Muscle of leg (tissue), 11 donors: ENCODE data around the gene PHF21B. TPM values are rescaled to one million over a fixed set of nuclear protein-coding genes. Genes with fewer than 3 reads are reported as not detected.

Source experiments
- DNase-seq: peaks from one replicate; pipeline ENCODE4 v3.0.0; 2013
- H3K27ac ChIP-seq: one replicate; pipeline ENCODE4 v1.5.1; 2013; ENCODE audit warnings: mild to moderate bottlenecking, low read length, control low read depth
- H3K27me3 ChIP-seq: one replicate; pipeline ENCODE4 v1.6.1; 2013; ENCODE audit warnings: low read length; ENCODE audit not compliant: control insufficient read depth, insufficient read depth
- H3K36me3 ChIP-seq: one replicate; pipeline ENCODE4 v1.6.1; 2013; ENCODE audit warnings: low read length; ENCODE audit not compliant: control insufficient read depth, insufficient read depth
- H3K4me1 ChIP-seq: one replicate; pipeline ENCODE4 v1.6.1; 2013; ENCODE audit warnings: low read length; ENCODE audit not compliant: control insufficient read depth, insufficient read depth
- H3K4me3 ChIP-seq: one replicate; pipeline ENCODE4 v1.5.1; 2013; ENCODE audit warnings: low read length, control low read depth
- H3K9me3 ChIP-seq: replicated peaks from 2 replicates; pipeline ENCODE4 v1.6.1; 2013; ENCODE audit warnings: low read depth, low read length; ENCODE audit not compliant: control insufficient read depth
- WGBS: methylation state at CpG from one replicate; pipeline ENCODE4 v1.1.5; 2013; ENCODE audit warnings: missing lambda C conversion rate; ENCODE audit not compliant: insufficient coverage; 5-methylcytosine and 5-hydroxymethylcytosine counted together
- polyA plus RNA-seq, 8 donors: library from polyadenylated mRNA; unstranded; fragments of 120-200 nt; gene quantifications; one replicate each; pipeline versions ENCODE4 v1.2.1 to v1.2.3, GENCODE V29; 2013; ENCODE audit warnings: inconsistent platforms in 1 of 8, low replicate concordance in 1 of 8; ENCODE audit not compliant: insufficient read length in 8 of 8, insufficient read depth in 1 of 8
- total RNA-seq: library from RNA; stranded (reverse); fragments of 120-200 nt; gene quantifications from one replicate; pipeline ENCODE4 v1.2.4, GENCODE V29; 2013

Gene PHF21B
- total and polyA plus RNA-seq, 9 donors = 0.22 to 0.71 (median 0.49) TPM

DNA sequence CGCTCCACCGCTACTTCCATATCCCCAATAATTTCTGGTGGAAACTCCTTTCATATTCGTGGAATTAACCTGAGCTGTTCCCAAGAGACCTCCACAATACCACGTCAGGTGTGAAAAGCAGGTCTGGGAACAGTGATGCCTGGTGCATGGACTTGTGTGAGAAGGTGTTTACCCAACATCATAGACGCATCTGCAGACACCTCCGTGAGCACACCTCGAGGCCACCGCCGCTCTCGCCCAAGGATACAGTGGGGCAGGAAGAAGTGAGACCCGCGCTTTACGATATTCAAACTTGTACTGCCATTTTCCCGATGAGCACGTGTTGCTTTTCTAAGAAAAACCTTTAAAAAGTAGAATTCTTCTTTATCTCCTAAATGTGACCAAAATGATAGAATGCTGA, 8.2 kb downstream of the PHF21B start:
- no peaks in the 10 kb centered on the region for H3K36me3 ChIP-seq
- H3K9me3 ChIP-seq = no peaks in the 10 kb centered on the region
- no peak overlapping the region for H3K4me3 ChIP-seq
- 80% methylated on average over 9 of the region's 15 CpGs for WGBS
- peaks cover 24% of the 10 kb centered on the region for H3K27me3 ChIP-seq
- no peak for DNase-seq
- no peak overlapping the region for H3K27ac ChIP-seq
- H3K4me1 ChIP-seq = no peaks in the 10 kb centered on the region

DNA sequence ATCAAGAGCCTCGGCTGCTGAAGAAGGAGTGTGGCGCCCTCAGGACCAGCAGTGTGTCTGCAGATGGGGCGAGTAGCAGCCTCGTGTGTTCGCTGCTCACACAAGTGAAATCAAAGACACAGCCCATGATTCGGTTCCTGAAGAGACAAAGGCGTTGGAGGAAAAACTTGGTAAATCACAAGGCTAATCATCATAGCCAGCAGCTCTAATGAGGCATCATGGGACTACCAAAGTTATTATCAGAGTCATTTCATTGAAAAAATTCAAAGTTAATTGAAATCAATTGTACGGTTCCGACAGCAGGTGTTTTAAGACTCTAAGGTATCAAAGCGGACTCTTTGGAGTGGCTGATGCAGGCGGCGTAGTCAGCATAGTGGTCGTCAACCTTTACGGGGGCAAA, 9.5 kb downstream of the PHF21B start:
- peaks cover 13% of the 10 kb centered on the region for H3K27me3 ChIP-seq
- H3K27ac ChIP-seq = no peak overlapping the region
- no peak overlapping the region for H3K4me3 ChIP-seq
- H3K36me3 ChIP-seq = no peaks in the 10 kb centered on the region
- H3K9me3 ChIP-seq = no peaks in the 10 kb centered on the region
- WGBS = 88% methylated on average over 14 of the region's 14 CpGs
- no peaks in the 10 kb centered on the region for H3K4me1 ChIP-seq
- no peak for DNase-seq

DNA sequence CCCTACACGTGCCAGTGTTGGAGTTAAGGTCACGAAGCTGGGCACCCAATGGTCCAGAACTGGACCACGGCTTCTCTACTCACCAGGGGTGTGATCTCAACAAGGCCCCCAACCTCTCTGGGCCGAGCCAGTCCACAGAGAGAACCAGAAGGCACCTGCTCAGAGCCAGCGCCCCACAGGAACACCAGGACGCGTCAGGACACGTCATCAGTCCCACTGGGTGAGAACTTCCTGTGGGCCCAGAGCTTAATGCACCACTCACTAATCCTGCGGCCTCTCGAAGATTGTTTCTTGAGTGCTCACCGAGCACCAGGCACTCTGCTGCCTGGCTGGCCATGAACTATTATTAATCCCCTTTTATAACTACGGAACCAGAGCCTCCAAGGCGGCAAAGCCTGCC, 10.1 kb downstream of the PHF21B start:
- no peak for DNase-seq
- Histone ChIP-seq H3K27me3 (peaks cover 8% of the 10 kb centered on the region), H3K36me3 (no peaks in the 10 kb centered on the region), H3K9me3 (no peaks in the 10 kb centered on the region), H3K4me1 (no peaks in the 10 kb centered on the region), H3K27ac (no peak overlapping the region), H3K4me3 (no peak overlapping the region)
- 66% methylated on average over 11 of the region's 13 CpGs for WGBS

- H3K36me3 ChIP-seq = no peaks in the 10 kb centered on the region
- no peak overlapping the region for H3K4me3 ChIP-seq
- DNase-seq = no peak
- H3K27me3 ChIP-seq = peaks cover 4% of the 10 kb centered on the region
- no peaks in the 10 kb centered on the region for H3K4me1 ChIP-seq
- H3K9me3 ChIP-seq = no peaks in the 10 kb centered on the region
- WGBS = 67% methylated on average over 13 of the region's 15 CpGs
- no peak overlapping the region for H3K27ac ChIP-seq
These were observed 10.6 kb downstream of the PHF21B start for GRCh38 chr22:44999231-44999630.

GRCh38 chr22:44998296-44998695, 11.5 kb downstream of the PHF21B start:
- 81% methylated on average over 8 of the region's 11 CpGs for WGBS
- no peak for DNase-seq

GRCh38 chr22:44997060-44997459, 12.7 kb downstream of the PHF21B start:
- WGBS = 79% methylated on average over 9 of the region's 9 CpGs
- DNase-seq = no peak
- Histone ChIP-seq H3K9me3 (no peaks in the 10 kb centered on the region), H3K4me1 (no peaks in the 10 kb centered on the region), H3K27me3 (no peaks in the 10 kb centered on the region), H3K27ac (no peak overlapping the region), H3K4me3 (no peak overlapping the region), H3K36me3 (no peaks in the 10 kb centered on the region)

More at GRCh38 chr22:44998296-44998695, 11.5 kb downstream of the PHF21B start:
- H3K4me1 ChIP-seq = no peaks in the 10 kb centered on the region
- H3K27ac ChIP-seq = no peak overlapping the region
- H3K27me3 ChIP-seq = peaks cover under 1% of the 10 kb centered on the region
- H3K4me3 ChIP-seq = no peak overlapping the region
- no peaks in the 10 kb centered on the region for H3K36me3 ChIP-seq
- no peaks in the 10 kb centered on the region for H3K9me3 ChIP-seq

DNA sequence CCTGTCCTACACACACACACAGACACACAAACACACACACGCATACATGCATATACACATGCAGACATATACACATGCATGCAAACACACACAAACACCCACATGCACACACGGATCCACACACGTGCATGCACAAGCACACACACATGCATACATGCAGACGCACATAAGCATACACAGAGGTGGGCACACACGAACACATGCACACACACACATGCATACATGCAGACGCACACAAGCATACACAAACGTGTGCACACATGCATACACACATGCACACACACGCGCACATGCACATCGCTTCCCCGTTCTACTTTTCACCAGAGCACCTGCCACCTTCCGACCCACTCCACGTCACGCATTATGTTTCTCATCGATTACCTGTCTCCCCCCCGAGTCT, 13.2 kb downstream of the PHF21B start:
- Histone ChIP-seq H3K36me3 (no peaks in the 10 kb centered on the region), H3K4me3 (no peak overlapping the region), H3K27me3 (no peaks in the 10 kb centered on the region), H3K27ac (no peak overlapping the region), H3K9me3 (no peaks in the 10 kb centered on the region), H3K4me1 (no peaks in the 10 kb centered on the region)
- no peak for DNase-seq
- 88% methylated on average over 16 of the region's 16 CpGs for WGBS

- no peaks in the 10 kb centered on the region for H3K36me3 ChIP-seq
- 88% methylated on average over 6 of the region's 9 CpGs for WGBS
- no peak overlapping the region for H3K27ac ChIP-seq
- no peak for DNase-seq
- no peaks in the 10 kb centered on the region for H3K9me3 ChIP-seq
- no peak overlapping the region for H3K4me3 ChIP-seq
- H3K27me3 ChIP-seq = no peaks in the 10 kb centered on the region
- H3K4me1 ChIP-seq = no peaks in the 10 kb centered on the region
These were observed 13.7 kb downstream of the PHF21B start for GRCh38 chr22:44996120-44996519.

GRCh38 chr22:44995715-44996114, 14.1 kb downstream of the PHF21B start:
- DNase-seq = no peak
- Histone ChIP-seq H3K27ac (no peak overlapping the region), H3K4me1 (no peaks in the 10 kb centered on the region), H3K4me3 (no peak overlapping the region), H3K9me3 (no peaks in the 10 kb centered on the region), H3K27me3 (no peaks in the 10 kb centered on the region), H3K36me3 (no peaks in the 10 kb centered on the region)
- 74% methylated on average over 6 of the region's 14 CpGs for WGBS

- WGBS = 50% methylated on average over 1 of the region's 7 CpGs
These were observed 14.7 kb downstream of the PHF21B start for GRCh38 chr22:44995105-44995514.

DNA sequence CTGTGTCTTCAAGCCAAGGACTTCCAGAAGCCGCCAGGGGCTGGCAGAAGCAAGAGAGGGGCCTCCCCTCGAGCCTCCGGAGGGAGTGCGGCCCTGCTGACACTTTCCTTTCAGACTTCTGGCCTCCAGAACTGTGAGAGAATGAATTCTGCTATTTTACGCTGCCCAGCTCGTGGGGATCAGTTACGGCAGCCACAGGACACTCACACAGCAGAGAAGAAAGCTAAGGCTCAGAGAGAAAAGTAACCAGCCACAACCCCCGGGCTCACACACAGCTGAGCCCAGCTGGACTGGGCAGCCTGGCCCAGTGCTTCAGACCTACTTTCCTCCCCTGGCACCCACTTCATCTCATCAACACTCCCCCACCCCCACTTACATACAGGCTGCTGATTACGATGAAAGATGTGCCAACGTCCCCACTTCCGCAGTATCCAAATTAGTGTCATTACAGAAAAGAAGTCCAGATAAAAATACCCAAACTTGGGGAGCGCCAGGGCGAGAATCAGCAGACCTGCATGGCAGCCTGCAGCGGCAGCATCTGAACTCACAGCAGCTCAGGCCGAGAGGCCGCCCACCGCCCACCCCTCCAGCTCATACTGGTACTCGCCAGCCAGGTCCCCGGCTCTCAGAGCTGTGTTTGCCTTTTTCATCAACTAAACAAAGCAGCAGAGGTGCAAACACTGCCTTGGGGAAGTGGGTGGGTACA, 15.3 kb downstream of the PHF21B start:
- no peak for DNase-seq
- Histone ChIP-seq H3K4me1 (no peaks in the 10 kb centered on the region), H3K9me3 (no peaks in the 10 kb centered on the region), H3K27ac (no peak overlapping the region), H3K27me3 (no peaks in the 10 kb centered on the region), H3K4me3 (no peak overlapping the region), H3K36me3 (no peaks in the 10 kb centered on the region)
- 75% methylated on average over 13 of the region's 19 CpGs for WGBS

More at GRCh38 chr22:44995105-44995514, 14.7 kb downstream of the PHF21B start:
- DNase-seq = no peak
- Histone ChIP-seq H3K4me3 (no peak overlapping the region), H3K27ac (no peak overlapping the region), H3K27me3 (no peaks in the 10 kb centered on the region), H3K36me3 (no peaks in the 10 kb centered on the region), H3K9me3 (no peaks in the 10 kb centered on the region), H3K4me1 (no peaks in the 10 kb centered on the region)
